ENCODE results near the gene IGF1R. TPM values are rescaled to one million over a fixed set of nuclear protein-coding genes. Genes with fewer than 3 reads are reported as not detected.
A peak's percentile ranks its signal among the peaks of the same experiment; 100 is the strongest.

IGF1R gene
- total and polyA plus RNA-seq, 4 donors: 5.9 to 154 (median 27.6) TPM

DNA sequence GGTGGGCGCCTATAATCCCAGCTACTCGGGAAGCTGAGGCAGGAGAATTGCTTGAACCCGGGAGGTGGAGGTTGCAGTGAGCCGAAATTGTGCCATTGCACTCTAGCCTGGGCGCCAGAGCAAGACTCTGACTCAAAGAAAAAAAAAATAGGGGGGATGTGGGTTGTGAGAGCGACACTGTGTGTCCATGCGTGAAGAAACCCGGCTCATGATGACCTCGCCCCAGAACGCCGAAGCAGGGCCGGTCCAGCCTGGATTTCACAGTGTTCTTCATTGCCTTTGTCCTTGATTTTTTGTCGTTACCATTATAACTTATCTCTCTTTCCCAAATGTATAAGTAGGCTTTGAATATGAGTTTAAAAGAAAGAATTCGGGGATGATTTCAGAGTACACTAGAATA lies 230.5 kb downstream of the IGF1R start:
- H3K4me3 ChIP-seq: no peak overlapping the region
- TF ChIP-seq, protein P1, sequence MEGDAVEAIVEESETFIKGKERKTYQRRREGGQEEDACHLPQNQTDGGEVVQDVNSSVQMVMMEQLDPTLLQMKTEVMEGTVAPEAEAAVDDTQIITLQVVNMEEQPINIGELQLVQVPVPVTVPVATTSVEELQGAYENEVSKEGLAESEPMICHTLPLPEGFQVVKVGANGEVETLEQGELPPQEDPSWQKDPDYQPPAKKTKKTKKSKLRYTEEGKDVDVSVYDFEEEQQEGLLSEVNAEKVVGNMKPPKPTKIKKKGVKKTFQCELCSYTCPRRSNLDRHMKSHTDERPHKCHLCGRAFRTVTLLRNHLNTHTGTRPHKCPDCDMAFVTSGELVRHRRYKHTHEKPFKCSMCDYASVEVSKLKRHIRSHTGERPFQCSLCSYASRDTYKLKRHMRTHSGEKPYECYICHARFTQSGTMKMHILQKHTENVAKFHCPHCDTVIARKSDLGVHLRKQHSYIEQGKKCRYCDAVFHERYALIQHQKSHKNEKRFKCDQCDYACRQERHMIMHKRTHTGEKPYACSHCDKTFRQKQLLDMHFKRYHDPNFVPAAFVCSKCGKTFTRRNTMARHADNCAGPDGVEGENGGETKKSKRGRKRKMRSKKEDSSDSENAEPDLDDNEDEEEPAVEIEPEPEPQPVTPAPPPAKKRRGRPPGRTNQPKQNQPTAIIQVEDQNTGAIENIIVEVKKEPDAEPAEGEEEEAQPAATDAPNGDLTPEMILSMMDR (IDR thresholded peaks at IDR 0.05; ENCODE audit: control extremely low read depth, extremely low read depth): no peak
- ATAC-seq (ENCODE audit: insufficient read depth, low FRiP score) (no peak), DNase-seq (no peak)
- H3K9ac ChIP-seq (ENCODE audit: insufficient read depth in 1 of 2, low read length in 2 of 2): no peak overlapping the region
- WGBS, 2 donors: 89 to 96% methylated on average over 14 of the region's 14 CpGs
- H3K27me3 ChIP-seq (ENCODE audit: control insufficient read depth in 3 of 3, insufficient read depth in 3 of 3, low read length in 2 of 3): no peaks in the 10 kb centered on the region
- H3K36me3 ChIP-seq (ENCODE audit: control insufficient read depth in 4 of 4, insufficient read depth in 4 of 4, low read length in 4 of 4): no peaks in the 10 kb centered on the region
- peak overlapping the region in 1 of 2 donors; percentile 49 for H3K27ac ChIP-seq (ENCODE audit: low read depth in 1 of 2, low read length in 1 of 2)
- H3K4me1 ChIP-seq (ENCODE audit: control insufficient read depth in 5 of 5, insufficient read depth in 5 of 5, low read length in 5 of 5): peaks cover 12 to 35% (median 25%) of the 10 kb centered on the region in 5 donors
- no peaks in the 10 kb centered on the region for H3K9me3 ChIP-seq (ENCODE audit: control insufficient read depth in 4 of 4, insufficient read depth in 3 of 4, low read length in 3 of 4)

DNA sequence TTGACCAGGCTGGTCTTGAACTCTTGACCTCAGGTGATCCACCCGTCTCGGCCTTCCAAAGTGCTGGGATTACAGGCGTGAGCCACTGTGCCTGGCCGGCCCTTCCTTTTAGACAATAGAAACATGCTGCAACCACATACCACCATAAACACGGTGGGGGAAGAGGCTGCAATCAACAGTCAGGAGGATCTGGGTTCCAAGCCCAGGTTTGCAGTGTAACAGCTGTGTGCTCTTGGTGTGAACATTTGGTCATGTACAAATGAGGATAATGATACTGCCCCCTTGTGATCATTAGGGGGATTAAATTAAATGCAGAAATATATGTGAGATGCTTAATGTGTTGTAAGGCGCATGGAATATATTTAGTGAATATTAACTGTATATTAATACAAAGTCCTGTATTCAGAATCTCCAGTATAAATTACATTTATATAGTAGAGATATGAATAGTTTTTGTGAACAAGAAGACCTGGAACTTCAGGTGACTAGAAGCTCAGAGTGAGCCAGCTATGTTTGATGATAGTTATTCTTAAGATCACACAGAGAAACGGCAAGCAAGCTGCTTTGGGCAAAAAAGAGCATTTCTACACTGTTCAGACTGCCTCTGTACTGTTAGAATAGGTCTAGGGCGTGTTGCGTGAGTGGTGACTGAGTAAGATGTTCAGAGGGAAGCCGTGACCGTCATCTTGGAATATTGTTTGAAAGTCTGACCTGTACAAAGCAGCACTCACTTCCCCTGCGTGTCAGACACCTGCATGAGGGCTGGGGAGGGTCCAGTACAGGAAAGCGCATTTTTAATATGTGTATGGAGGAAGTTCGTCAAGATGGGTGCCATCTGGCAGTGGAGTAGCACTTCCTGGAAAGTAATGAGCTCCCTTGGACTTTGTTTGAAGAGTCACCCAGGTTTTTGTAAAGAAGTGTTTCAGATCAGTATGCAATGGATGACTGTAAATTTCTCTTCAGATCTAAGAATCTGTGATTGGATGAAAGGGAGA lies 233.5 kb downstream of the IGF1R start:
- TF ChIP-seq, protein P1 (IDR thresholded peaks at IDR 0.05; ENCODE audit: control extremely low read depth, extremely low read depth): peak; percentile 32
- 49 to 66% methylated on average over 14 of the region's 14 CpGs for whole genome bisulfite sequencing, 2 donors
- Histone ChIP-seq H3K4me3 (no peak overlapping the region), H3K4me1 (ENCODE audit: control insufficient read depth in 5 of 5, insufficient read depth in 5 of 5, low read length in 5 of 5) (peaks cover 0 to 14% (median 8%) of the 10 kb centered on the region in 5 donors), H3K9ac (ENCODE audit: insufficient read depth in 1 of 2, low read length in 2 of 2) (no peak overlapping the region), H3K36me3 (ENCODE audit: control insufficient read depth in 4 of 4, insufficient read depth in 4 of 4, low read length in 4 of 4) (no peaks in the 10 kb centered on the region), H3K27me3 (ENCODE audit: control insufficient read depth in 3 of 3, insufficient read depth in 3 of 3, low read length in 2 of 3) (no peaks in the 10 kb centered on the region), H3K27ac (ENCODE audit: low read depth in 1 of 2, low read length in 1 of 2) (no peak overlapping the region), H3K9me3 (ENCODE audit: control insufficient read depth in 4 of 4, insufficient read depth in 3 of 4, low read length in 3 of 4) (no peaks in the 10 kb centered on the region)
- no peak for ATAC-seq (ENCODE audit: insufficient read depth, low FRiP score)
- DNase-seq: peak; percentile 54 to 87 (median 78)

DNA sequence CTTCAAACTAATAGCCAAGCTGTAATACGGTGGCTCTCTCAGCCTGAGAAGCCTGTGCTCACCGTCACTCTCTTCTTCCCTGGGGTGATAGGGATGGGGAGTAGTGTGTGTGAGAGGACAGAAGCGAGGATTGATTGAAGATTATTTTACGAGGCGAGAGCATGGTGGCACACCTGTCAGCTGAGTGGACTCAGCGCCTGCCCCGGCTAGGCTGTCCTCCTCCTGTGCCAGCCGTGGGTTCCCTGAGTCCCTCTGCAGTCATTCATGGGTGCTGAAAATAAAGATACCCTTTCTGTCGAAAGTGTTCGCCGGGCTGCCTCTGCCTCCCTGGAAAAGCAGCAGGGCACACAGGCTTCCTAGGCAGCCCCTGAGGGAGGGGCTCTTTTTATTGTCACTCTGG lies 235.1 kb downstream of the IGF1R start:
- 92 to 95% methylated on average over 11 of the region's 11 CpGs for WGBS, 2 donors
- H3K36me3 ChIP-seq (ENCODE audit: control insufficient read depth in 4 of 4, insufficient read depth in 4 of 4, low read length in 4 of 4): no peaks in the 10 kb centered on the region

More for the DNA sequence above, 235.1 kb downstream of the IGF1R start:
- peaks cover 0 to 9% (median 0%) of the 10 kb centered on the region in 5 donors for H3K4me1 ChIP-seq (ENCODE audit: control insufficient read depth in 5 of 5, insufficient read depth in 5 of 5, low read length in 5 of 5)
- ATAC-seq (ENCODE audit: insufficient read depth, low FRiP score): no peak
- no peak overlapping the region for H3K9ac ChIP-seq (ENCODE audit: insufficient read depth in 1 of 2, low read length in 2 of 2)
- no peaks in the 10 kb centered on the region for H3K27me3 ChIP-seq (ENCODE audit: control insufficient read depth in 3 of 3, insufficient read depth in 3 of 3, low read length in 2 of 3)
- no peaks in the 10 kb centered on the region for H3K9me3 ChIP-seq (ENCODE audit: control insufficient read depth in 4 of 4, insufficient read depth in 3 of 4, low read length in 3 of 4)
- TF ChIP-seq, protein P1 (IDR thresholded peaks at IDR 0.05; ENCODE audit: control extremely low read depth, extremely low read depth): no peak
- H3K4me3 ChIP-seq: no peak overlapping the region
- no peak overlapping the region for H3K27ac ChIP-seq (ENCODE audit: low read depth in 1 of 2, low read length in 1 of 2)
- no peak for DNase-seq

Data from lung (tissue), 12 donors.